Cardiac fibroblast (primary cell): ENCODE data around the gene PELI2.
A peak's percentile ranks its signal among the peaks of the same experiment; 100 is the strongest.

Experiments
- DNase-seq, 2 donors: peaks; one replicate each; pipeline versions ENCODE4 v3.0.0 to v3.0.0-alpha.2; 2010; ENCODE audit warnings: low read depth in 2 of 2
- H3K4me3 ChIP-seq, 2 donors: replicated peaks in 1 of 2; 1 replicate in 1 of 2; 2 replicates in 1 of 2; pipeline ENCODE4 v1.5.1; 2011; ENCODE audit warnings: low read depth in 2 of 2, low read length in 2 of 2, mild to moderate bottlenecking in 2 of 2, moderate library complexity in 1 of 2
- TF ChIP-seq, protein P1 (sequence below): IDR thresholded peaks from one replicate; pipeline ENCODE4 v1.5.1; 2011; ENCODE audit warnings: low read depth, mild to moderate bottlenecking, low read length, inconsistent platforms

The PELI2 gene

DNA sequence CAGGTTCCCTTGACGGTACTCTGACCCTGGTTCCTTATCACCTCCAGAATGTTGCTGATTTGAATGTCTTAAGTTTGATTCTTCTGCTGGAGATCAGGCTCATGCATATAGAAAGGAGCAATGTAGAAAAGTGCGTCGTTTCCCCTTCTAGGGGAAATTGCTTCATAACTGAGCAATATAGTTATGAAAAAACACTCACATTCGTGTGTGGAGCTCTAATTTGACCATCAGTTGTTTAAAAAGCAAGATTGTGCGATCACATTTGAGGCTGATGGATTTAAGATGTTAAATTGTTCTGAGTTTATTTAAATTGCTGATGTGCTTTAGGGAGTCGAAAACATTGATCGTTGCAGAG lies 19.2 kb downstream of the PELI2 start:
- TF ChIP-seq, protein P1, sequence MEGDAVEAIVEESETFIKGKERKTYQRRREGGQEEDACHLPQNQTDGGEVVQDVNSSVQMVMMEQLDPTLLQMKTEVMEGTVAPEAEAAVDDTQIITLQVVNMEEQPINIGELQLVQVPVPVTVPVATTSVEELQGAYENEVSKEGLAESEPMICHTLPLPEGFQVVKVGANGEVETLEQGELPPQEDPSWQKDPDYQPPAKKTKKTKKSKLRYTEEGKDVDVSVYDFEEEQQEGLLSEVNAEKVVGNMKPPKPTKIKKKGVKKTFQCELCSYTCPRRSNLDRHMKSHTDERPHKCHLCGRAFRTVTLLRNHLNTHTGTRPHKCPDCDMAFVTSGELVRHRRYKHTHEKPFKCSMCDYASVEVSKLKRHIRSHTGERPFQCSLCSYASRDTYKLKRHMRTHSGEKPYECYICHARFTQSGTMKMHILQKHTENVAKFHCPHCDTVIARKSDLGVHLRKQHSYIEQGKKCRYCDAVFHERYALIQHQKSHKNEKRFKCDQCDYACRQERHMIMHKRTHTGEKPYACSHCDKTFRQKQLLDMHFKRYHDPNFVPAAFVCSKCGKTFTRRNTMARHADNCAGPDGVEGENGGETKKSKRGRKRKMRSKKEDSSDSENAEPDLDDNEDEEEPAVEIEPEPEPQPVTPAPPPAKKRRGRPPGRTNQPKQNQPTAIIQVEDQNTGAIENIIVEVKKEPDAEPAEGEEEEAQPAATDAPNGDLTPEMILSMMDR, result no peak
- H3K4me3 ChIP-seq, result no peak overlapping the region
- no peak for DNase-seq

DNA sequence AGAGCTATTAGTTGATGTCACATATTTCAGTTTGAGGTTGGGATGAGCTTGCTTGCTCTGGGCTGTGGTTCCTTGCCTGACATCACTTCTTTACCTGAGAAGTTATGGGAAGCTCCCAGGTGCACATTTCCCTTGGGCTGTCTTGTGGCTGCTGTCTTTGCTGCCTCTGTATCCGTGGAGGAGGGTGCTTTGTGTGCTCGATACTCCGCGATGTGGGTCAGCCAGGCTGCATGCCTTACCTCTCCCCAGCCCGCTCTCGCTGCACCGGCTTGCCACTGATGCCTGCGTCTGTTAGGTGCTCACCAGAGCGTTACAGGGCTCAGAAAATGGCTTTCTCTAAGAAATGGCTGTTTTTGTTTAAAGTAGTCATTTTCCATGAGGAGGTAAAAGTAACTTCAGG lies 19.6 kb downstream of the PELI2 start:
- DNase-seq, result no peak
- no peak overlapping the region for H3K4me3 ChIP-seq
- TF ChIP-seq, protein P1, result no peak

DNA sequence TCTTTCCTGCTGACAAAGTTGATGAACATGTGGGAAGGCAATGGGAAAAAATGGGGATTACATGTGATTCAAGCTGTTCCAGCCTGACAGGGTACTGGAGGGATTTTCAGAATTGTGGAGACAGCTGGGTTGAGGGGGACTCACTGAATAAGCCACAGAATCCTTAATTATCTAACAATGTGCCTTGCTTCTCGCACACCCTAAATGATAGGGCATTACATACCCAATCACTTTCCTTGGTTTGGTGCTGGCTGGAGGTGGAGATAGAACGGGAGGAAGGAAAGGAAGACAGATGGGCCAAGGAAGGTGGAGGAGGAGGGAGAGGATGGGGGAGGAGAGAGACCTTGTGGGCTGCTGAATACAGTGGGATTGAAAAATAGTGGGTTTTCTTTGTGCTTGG lies 20.7 kb downstream of the PELI2 start:
- H3K4me3 ChIP-seq, result no peak overlapping the region
- no peak for DNase-seq
- TF ChIP-seq, protein P1, result no peak

DNA sequence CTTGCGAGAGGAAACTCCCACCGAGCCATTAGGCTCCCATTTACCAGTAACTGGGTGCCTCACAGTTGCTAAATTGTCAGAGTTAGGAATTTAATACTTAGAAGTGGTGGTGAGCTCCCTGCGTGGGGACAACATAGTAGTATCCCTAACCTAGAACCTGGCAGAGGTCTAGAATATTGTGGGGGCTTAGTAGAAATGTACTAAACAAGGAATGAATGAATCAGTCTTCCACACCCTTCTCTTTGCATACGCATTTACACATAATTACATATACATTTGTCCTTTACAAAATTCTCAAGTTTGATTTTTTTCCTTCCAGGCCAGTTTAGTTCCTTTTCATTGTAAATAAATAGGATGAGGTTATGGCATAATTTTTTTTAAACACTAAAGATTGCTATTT lies 24.1 kb downstream of the PELI2 start:
- no peak for DNase-seq
- TF ChIP-seq, protein P1, result no peak
- H3K4me3 ChIP-seq, result no peak overlapping the region

DNA sequence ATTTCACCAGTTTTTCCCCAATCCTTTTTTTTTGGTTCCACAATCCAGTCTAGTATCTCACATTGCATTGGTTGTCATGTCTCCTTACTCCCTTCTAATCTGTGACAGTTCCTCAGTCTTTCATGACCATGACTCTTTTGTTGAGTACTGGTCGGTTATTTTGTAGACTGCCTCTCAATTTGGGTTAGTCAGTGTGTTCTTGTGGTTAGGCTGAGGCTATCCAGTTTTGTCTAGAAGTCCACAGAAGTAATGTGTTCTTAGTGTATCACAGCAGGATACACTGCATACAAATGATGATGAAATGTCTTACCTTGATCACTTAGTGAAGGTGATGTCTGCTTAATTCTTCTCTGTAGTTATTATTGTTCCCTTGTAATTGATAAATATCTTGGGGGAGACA lies 24.8 kb downstream of the PELI2 start:
- no peak overlapping the region for H3K4me3 ChIP-seq
- no peak for DNase-seq
- TF ChIP-seq, protein P1, result no peak

DNA sequence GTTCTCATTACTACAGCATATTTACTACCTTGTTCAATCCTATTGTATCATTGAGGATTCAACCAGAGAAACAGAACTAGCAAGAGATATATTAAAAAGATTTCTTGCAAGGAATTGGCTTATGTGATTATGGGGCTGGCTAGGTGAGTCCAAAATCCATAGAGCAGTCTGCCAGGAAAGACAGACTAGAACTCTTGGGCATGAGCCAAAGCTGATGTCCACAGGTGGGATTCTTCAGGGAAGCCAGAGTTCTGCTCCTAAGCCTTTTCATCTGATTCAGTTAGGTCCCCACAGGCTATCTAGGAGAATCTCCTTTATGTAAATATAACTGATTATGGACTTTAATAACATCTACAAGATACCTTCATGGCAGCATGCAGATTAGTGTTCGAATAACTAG lies 26.0 kb downstream of the PELI2 start:
- no peak for DNase-seq
- TF ChIP-seq, protein P1, result no peak
- H3K4me3 ChIP-seq, result no peak overlapping the region

DNA sequence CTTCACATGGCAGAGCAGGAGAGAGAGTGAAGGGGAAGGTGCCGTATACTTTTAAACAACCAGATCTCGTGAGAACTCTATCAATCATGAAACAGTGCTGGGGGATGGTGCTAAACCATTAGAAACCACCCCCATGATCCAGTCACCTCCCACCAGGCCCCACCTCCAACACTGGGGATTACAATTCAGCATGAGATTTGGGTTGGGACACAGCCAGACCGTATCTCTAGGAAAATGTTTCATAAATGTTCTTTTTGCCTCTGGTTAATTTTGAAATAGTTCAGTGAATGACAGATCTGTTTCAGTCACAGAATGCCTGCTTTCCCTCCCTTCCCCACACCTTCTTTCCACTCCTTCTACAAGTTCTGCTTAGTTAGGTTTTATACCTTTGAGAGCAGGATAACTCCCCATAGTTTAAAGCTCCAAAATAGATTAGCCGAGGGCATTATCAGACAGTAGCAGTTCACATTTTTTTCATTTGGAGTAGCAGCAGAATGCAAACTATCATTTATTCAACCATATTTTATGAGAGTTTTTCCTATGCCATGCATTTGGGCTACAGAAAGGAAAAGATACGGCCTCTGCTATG lies 27.1 kb downstream of the PELI2 start:
- peak; percentile 39 to 64 for DNase-seq
- H3K4me3 ChIP-seq, result no peak overlapping the region
- TF ChIP-seq, protein P1, result no peak
